ENCODE results near the gene PHF21A.

- TF ChIP-seq CTCF (IDR thresholded peaks at IDR 0.05; ENCODE audit: low read depth, low read length, missing input control) (no peak), TAF1 (conservative IDR thresholded peaks at IDR 0.05) (no peak), SP1 (IDR thresholded peaks at IDR 0.05) (no peak), ZBTB33 (IDR thresholded peaks at IDR 0.05) (no peak), MAX (IDR thresholded peaks at IDR 0.05) (no peak)
Measured at GRCh38 chr11:45885921-45886721, 235.1 kb downstream of the PHF21A start.
